ENCODE data around the gene AMACR.

Gene AMACR

DNA sequence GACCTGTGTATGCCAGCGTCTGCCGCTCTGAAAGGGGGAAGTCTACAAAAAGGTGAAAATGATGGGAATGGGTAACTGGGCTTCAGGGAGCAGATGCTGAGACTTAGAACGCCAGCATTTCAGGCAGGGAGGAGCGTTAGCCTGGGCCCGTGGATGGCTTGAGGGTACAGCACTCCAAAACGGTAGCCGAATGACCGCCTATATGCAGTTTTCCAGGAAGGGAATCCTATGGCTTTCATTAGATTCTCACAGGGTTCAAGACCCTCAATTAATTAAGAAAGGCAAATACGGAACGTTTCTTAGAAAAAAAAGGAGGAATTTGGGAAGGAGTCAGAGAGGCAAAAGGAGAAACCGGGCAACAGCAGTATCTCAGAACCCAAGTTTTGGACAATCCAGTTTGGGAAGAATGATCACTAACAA lies 639 bp downstream of the AMACR start:
- no peak for DNase-seq (ENCODE audit: low read depth)

DNA sequence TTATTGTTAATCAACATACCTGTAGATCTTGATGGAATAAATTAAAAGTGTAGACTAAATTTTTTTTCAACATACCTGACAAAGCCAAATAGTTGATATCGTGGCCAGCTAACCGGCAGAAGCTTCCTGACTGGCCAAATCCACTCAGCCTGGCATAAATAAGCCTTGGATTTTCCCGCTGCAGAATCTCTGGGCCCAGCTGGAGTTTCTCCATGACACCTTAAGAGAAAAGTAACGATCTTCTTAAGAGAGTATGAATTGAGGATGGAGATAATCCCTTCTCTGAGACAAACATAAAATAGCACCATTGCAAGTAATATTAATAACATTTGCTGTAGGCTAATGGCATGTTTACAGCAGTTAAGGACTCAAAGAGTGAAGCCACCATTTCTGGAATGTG lies 2.2 kb downstream of the AMACR start:
- no peak for DNase-seq (ENCODE audit: low read depth)

DNA sequence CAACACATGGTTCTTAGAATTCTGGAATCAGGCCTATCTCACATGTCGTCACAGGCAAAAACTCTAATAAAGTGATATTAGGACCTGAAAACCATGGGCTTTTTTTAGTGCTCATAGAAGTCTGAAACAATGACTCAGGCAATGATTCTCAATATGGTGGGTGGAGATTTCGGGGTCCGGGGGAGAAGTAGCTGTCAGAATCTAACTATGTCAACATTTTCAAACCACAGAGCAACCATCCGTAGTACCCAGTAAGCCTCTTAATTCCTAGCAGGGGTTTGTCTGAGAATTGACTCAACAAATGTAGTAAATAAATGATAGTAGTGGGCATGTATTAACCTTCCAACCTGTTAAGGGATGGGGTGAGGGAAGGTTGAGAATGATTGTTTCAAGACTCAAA lies 2.6 kb downstream of the AMACR start:
- DNase-seq (ENCODE audit: low read depth): no peak

DNA sequence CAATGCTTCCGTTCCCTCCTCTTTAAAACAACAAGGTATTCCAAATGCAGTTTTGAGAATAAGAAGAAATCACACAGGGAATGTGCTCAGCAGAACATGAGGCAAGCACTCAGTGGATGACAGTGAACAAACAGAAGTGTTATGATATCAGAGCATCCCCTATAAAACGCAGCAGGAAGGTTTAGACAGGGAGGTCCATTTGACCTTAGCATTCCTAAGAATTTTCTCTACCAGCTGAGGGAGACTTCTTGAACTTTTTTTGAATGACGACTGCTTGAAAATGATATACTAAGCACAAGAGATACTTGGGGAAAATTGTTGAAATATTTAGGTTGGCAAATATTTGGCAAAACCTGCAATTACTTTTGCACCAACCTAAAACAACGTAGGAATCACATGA lies 3.9 kb downstream of the AMACR start:
- no peak for DNase-seq (ENCODE audit: low read depth)

DNA sequence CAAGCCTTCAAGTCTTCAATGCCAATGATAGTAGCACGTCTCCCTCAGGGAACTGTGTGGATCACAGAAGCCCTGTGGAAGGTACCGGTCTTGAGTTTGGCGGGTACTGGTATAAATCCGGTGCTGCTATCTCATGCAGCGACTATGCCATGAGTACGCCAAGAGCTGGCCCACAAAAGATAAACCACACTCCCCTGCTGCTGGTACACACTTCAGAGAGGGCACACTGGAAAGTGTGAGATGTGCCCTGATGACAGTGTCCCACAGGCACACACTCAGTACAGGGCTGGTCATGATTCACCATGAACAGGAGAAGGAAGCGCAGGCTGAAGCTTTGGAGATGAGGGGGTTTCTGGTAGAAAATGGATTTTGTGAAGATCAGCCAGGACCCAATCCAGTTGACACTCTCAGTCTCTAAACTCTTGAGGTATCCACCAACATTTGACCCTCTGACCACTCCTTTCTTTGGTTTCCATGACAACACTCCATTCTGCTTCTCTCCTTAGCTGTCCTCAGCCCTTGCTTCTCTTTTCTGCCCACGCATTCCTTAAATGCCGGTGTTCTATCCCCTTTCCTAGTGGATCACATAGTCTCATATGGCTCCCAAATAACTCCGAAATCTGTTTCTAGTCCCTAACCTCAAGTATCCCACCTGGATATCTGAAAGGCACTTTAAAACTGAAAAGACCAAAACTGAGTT lies 5.1 kb downstream of the AMACR start:
- DNase-seq (ENCODE audit: low read depth): no peak

DNA sequence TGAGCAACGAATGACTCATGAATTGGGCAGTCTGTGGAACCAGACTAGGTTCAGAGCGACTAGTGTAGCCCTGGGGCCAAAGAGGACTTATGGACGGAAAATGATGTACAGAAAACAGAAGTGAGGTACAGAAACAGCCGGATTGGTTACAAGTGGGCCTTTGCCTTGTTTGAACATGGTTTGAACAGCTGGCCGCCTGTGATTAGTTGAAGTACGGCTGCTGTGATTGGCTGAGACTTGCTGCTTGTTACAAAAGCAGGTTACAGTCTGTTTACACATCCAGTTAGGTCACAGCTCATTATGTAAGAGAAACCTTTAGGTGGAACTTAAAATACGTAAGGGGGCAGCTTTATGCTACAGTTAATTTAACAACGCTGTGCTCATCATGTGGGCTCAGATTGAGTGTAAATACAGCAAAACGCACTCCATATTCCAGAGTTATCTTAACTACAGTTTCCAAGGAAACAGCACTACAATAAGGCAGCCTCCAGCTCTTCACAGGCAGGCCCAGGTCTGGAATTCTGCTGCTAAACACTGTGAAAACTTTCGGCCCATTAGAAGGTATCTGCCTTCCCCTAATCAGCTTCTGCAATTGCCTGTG lies 6.5 kb downstream of the AMACR start:
- DNase-seq (ENCODE audit: low read depth): no peak

DNA sequence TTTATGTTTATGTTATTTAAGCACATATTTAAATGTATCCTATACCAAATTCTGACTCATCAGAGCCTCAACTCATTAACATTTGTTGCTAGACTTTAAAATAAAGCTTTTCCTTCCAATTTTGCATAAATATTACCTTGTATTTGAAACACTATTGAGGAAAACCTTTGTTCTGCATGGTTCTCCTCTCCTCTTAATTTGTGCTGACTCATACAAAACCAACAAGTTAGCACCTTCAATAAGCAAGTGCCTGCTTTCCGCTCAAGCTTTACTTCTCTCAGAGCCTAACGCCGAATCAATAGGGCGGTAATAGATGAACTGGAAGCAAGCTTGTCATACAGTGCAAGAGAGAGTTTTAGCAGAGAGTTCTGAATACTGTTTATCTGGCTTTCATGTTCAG lies 7.9 kb downstream of the AMACR start:
- DNase-seq (ENCODE audit: low read depth): no peak

DNA sequence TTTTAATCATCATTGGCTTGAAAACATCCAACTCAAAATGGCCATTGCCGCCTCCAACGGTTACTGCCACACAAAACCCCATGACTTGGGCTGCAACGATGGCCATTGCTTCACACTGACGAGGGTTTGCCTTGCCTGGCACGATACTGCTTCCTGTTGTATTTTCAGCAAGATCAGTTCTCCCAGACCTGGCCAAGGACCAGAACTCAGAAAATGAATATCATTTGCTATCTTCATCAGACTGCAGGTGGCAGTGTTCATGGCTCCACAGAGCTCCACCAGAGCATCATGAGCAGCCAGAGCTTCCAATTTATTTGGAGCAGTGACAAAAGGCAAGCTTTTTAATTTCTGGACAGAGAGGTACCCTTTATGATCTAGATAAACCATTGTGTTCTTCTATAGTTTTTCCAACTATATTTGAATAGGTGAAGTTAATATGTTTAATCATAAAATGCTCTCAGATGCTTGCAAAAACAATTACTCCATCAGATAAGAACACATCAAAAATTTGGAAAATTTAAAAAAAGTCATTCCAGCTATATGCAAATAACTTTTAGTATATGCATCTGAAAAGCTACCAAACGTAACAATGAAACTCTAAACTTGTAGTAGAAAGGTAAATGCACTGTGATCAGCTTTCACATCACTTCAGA lies 10.4 kb downstream of the AMACR start:
- no peak for DNase-seq (ENCODE audit: low read depth)

DNA sequence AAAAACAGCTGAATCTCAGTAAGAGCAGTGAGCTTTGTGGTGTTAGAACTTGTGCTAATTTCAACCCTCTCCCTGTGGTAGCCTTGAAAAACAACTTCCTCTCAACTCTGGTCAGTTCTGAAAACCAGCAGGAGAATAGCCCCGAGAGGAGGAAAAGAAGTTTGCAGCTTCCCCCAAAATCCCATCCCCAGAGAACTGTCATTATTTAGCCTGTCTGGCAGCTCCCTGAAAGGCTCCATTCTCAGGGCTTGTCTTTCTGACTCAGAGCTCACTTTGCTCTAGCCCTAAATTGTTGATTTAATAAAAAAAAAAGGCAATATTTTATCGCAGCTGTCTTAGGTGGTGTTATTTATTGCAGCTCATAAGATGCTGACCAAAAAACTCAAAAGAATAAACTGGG lies 12.0 kb downstream of the AMACR start:
- no peak for DNase-seq (ENCODE audit: low read depth)

DNA sequence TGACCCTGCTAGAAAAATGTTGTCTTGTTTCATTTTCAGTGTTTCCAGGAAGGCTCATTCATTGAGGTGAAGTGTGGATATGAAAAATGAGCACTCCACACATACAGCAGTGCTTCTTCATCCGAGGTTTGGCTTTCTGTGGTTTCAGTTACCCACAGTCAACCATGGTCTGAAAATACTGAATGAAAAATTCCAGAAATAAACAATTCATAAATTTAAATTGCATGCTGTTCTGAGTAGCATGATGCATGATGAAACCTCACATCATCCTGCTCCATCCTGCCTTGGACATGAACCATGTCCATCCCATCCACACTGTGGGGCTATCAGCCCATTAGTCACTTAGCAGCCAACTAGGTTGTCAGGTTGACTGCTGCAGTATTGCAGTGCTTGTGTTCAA lies 13.0 kb downstream of the AMACR start:
- no peak for DNase-seq (ENCODE audit: low read depth)

DNA sequence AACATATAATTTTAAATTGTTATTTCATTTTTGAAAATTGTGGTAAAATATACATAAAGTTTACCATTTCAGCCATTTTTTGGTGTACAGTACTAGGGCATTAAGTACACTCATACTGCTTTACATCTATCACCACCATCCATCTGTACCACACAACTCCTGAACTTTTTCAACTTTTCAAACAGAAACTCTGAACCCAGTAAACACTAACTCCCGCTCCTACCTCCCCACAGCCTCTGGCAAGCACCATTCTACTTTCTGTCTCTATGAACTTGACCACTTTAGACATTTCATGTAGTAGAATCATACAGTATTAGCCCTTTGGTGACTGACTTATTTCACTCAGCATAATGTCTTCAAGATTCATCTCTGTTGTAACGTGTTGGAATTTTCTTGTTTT lies 15.0 kb downstream of the AMACR start:
- no peak for DNase-seq (ENCODE audit: low read depth)

DNA sequence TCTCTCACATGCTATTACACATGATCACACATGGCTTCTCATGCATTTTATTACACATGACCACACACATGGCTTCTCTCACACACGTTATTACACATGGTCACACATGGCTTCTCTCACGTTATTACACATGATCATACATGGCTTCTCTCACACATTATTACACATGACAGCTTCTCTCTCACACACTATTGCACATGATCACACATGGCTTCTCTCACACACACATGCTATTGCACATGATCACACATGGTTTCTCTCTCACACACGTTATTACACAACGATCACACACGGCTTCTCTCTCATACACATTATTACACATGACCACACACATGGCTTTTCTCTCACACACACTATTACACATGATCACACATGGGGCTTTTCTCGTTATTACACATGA lies 22.4 kb downstream of the AMACR start:
- DNase-seq (ENCODE audit: low read depth): no peak

DNA sequence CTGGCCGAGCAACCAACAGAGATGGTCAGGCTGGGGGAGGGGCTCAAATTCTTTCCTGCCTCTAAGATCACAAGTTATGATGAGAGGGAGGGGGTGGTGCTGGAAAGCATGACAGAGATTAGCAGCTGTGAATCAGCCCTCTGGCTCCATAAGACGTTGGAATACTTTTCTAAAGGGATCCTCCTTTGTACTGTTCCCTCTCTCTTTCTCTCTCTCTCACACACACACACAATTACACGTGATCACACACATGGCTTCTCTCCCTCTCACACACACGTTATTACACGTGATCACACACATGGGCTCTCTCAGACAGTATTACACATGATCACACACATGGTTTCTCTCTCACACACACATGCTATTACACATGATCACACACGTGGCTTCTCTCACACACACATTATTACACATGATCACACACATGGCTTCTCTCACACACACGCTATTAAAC lies 23.2 kb downstream of the AMACR start, which contains the start of gene SLC45A2:
Gene SLC45A2 (minus strand): TSS at position 23 of the 454 bp plus-strand sequence. CDS start 110 bp downstream, outside the sequence.
- DNase-seq (ENCODE audit: low read depth): no peak

DNA sequence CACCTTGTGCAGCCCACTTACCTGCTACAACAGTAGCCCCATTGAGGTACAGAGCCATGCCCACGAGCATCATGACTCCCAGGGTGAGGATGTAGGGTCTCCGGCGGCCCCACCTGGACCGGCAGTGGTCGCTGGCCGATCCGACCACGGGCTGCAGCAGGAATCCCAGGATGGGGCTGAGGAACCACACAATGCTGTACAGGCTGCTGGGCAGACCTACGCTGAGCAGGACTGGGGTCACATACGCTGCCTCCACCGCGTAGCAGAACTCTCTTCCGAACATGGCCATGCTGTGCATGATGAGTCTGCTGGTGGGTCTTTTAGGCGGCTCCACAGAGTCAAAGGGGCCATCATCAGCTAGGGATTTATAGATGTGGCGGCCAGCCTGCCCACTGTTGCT lies 23.7 kb downstream of the AMACR start:
- no peak for DNase-seq (ENCODE audit: low read depth)

DNA sequence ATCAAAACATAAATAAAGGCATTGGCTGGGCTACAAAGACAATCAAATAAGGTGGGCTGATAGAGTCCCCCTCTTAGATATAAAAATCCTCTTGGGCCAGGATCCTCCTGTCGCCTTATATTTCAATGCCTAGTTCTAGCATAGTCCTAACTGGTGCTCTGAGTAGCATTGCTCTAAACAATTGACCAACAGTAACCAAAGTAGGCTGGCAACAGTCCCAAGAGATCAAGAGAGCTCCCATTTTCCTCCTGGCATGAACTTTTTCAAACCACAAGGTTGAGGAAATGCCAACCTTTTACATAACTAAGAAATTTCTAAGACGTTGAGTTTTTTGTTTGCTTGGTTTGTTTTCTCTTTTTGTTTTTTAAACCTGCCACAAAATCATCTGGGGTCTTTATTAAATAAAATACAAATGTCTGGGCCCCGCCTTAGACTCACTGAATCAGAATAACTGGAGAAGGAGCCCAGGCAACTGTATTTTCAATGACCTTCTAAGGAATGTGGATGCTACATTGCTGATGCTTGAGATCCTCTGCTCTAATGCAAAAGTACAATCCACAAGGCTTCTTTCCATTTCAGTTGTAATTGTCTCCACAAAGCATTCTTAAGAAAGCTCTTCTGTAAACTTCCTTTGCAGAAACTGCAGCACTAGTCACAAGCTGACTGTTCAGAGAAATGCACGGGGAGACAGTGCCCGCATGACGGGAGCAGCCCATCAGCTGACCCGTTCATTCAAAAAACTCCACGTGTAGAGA lies 26.3 kb downstream of the AMACR start:
- DNase-seq (ENCODE audit: low read depth): no peak

DNA sequence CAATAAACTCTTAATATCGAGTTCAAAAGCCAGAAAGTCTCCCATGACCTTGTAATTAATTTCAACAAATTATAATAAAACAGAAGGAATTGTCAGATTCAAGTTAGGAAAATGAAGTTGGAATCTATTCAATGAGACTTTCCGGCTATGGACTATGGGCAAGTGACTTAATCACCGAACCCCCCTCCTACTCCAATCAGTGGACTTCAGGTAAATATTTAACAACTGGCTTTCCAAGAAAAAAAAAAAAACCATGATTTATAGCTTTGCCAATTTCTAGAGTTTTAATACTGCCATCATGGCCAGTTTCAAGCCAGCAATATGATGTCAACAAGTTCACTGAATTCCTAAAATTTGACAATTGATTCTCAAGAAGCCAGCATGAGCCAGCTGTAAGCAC lies 27.8 kb downstream of the AMACR start:
- DNase-seq (ENCODE audit: low read depth): no peak

DNA sequence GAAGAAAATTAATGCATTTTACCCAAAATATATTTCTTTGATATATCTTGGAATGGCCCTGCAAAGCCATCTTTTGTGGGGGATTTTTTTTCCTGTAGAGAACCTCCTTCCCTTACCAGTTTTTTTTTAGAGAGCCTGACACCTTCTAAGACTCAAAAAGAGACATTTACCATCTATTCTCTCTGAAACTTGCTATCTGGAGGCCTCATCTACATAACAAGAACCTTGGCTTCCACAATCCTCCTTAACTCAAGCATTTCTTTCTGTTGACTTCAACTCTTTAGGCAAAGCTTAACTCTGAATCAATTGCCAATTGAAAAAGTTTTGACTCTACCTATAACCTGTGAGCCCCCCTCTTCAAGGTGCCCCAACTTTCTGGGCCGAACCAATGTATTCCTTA lies 29.5 kb downstream of the AMACR start:
- no peak for DNase-seq (ENCODE audit: low read depth)

DNA sequence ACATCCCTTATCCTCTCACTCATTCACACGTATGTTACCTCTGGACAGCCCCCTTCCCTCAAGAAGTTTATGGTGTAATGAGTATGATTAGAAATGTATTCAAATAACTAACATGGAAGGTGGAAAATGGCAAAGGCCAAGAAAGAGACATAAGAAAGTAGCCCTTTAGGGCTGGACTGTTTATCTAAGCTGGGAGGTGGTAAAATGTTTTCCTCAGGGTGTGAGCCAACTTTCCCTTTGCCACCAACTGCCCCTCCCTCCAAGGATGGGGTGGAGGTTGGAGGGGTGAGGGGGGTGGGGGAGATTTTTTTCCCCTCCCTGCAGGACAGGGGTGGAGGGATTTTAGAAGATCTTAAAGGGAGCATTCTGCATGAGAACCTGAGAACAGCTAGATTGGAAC lies 31.5 kb downstream of the AMACR start:
- no peak for DNase-seq (ENCODE audit: low read depth)

DNA sequence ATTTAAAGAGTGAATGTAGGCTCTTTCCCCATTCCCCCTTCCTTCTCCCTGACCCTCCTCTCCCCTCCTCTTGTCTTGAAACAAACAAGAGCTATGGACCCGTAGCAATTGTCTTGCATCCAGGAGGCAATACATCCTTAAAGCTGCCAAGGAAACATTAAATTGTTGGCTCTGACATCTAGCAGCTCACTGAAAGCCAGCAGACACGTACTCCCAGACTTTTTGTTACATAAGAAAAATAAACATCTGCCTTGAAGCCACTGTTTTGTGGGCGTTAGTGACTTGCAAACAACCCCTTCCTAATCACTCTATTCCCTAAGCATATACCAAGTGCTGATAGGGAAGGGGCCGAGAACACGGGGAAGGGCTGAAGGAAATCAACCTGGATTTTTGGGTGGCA lies 32.0 kb downstream of the AMACR start:
- DNase-seq (ENCODE audit: low read depth): no peak

DNA sequence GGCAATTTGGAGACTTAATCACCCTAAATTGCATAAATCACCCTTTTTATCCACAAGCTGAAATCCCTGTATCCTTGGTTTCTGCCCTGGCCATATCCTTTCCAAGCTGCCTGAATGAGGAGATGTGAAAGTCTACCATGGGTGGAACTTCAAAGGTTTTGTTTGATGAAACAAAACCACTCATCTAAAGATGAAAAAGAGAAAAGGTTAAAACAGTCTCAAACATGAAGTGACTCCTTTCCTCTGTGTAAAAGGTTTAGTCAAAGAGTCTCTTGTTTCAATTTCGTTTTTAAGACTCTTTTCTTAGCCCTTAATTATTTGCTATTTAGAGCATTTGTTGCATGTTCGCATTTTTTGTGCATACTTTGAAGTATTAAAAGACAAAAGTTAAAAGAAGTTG lies 34.6 kb downstream of the AMACR start:
- DNase-seq (ENCODE audit: low read depth): no peak

DNA sequence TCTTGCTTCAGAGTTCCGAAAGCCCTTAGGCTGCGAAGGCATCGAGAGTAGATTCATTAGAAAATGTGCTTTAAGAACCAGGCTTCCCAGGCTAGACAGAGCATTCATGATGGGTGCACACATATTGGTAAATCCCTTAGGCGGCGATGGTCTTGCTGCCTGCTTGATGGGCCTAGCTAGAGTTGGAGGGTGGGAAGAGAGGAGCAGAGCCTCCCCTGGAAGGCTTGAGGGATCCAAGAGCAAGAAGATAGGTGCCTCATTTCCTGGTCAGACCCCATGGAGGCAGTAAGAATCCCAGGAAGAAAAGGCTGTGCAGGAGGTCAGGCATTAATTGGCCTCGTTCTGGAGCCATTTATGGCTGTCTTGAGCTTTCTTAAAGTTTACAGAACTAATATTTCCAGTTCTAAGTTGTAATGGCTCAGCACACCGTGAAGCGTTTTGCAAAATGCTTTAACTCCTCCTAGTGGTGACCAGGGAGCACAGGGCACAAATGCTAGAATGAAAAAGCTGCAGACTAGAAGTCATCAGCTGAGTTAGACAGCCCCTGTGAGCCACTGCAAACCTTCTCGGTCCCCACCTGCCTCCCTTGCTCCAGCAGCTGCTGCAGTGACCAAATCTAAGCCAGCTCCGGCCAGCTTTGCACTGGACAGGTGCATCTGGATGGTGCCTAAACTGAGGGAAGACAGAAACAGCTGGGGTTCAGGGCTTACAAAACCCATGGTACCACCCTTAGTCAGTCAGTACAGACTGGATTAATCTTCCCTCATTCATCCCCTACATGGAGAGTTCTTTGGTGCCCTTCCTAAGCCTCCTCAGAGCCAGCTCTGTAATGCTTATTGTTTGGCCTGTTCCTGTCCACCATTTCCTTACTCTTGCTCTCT lies 38.0 kb downstream of the AMACR start:
- DNase-seq (ENCODE audit: low read depth): no peak
